RWPE2 (cell line): Measurements from ENCODE around the gene TBCB.
"Not testable (repeated sequence)": the region's sequence is repeated elsewhere in the genome, so short reads cannot be mapped to it uniquely, and the experiment has no call there.

Experiments
- ATAC-seq: fragments of 200-7000 bp; cut with Tn5 transposase; 3 replicates; pipeline ENCODE4 v1.9.1; 2021; ENCODE audit warnings: low read depth
- DNase-seq: peaks from one replicate; pipeline ENCODE4 v3.0.0-alpha.2; 2020; ENCODE audit warnings: low spot score
- H3K27ac ChIP-seq: fragments of 450-650 bp; 2 replicates; pipeline ENCODE4 v1.5.1; 2017; ENCODE audit warnings: mild to moderate bottlenecking; ENCODE audit not compliant: poor library complexity, severe bottlenecking
- H3K27me3 ChIP-seq: fragments of 250-450 bp; sonication (Bioruptor Pico); 2 replicates; pipeline ENCODE4 v1.5.1; 2021; ENCODE audit warnings: mild to moderate bottlenecking, moderate library complexity; ENCODE audit not compliant: insufficient read depth, poor library complexity, severe bottlenecking
- H3K36me3 ChIP-seq: fragments of 250-450 bp; sonication (Bioruptor Pico); 2 replicates; pipeline ENCODE4 v1.5.1; 2020; ENCODE audit warnings: low read depth, mild to moderate bottlenecking, moderate library complexity
- H3K4me1 ChIP-seq: fragments of 250-450 bp; sonication (Bioruptor Pico); 2 replicates; pipeline ENCODE4 v1.5.1; 2021; ENCODE audit warnings: mild to moderate bottlenecking, moderate library complexity; ENCODE audit not compliant: insufficient read depth, poor library complexity, severe bottlenecking
- H3K4me3 ChIP-seq: fragments of 250-450 bp; sonication (Bioruptor Pico); 2 replicates; pipeline ENCODE4 v1.5.1; 2021; ENCODE audit warnings: mild to moderate bottlenecking, moderate library complexity; ENCODE audit not compliant: severe bottlenecking
- H3K9me3 ChIP-seq: fragments of 250-450 bp; sonication (Bioruptor Pico); 2 replicates; pipeline ENCODE4 v1.5.1; 2021; ENCODE audit warnings: mild to moderate bottlenecking, moderate library complexity; ENCODE audit not compliant: severe bottlenecking
- CTCF ChIP-seq: fragments of 450-650 bp; IDR thresholded peaks from one replicate; pipeline ENCODE4 v1.5.1; 2017; ENCODE audit warnings: mild to moderate bottlenecking, moderate library complexity; ENCODE audit not compliant: poor library complexity, severe bottlenecking

The TBCB gene

DNA sequence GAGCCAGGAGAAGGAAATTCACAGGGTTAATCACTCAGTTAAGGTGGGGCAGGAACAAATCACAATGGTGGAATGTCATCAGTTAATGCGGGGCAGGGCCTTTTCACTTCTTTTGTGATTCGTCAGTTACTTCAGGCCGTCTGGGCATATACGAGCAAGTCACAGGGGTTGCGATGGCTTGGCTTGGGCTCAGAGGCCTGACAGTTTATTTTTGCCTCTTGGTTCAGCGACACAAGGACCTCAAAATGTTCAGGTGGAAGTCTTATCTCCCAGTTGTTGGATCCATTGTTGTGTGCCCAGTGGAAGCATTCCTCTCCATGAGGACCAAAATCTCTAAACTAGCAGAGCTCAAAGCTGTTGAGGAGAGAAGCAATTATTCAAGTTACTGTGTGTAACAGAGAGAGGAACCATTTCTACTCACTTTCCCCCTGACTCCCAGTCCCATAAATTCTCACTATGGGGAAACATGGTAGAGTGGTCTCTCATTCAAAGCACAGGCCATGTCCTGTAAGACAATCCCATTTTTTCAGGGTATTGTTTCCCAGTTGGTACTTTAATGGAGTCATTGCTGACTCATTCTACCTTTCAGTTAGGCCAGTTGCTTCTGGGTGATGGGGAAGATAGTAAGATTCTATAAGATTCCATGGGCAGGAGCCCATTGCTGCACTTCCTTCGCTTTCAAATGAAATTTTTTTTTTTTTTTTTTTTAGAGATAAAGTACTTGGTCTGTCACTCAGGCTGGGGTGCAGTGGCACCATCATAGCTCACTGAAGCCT, 45.7 kb downstream of the TBCB start:
- no peaks in the 10 kb centered on the region for H3K9me3 ChIP-seq
- no peaks in the 10 kb centered on the region for H3K27me3 ChIP-seq
- peaks cover 14% of the 10 kb centered on the region for H3K36me3 ChIP-seq
- H3K4me3 ChIP-seq: no peak overlapping the region
- ATAC-seq (no peak), DNase-seq (no peak)
- no peaks in the 10 kb centered on the region for H3K4me1 ChIP-seq
- peak overlapping the region; percentile 17 for H3K27ac ChIP-seq
- TF ChIP-seq CTCF: no peak

- H3K4me1 ChIP-seq: no peaks in the 10 kb centered on the region
- H3K27me3 ChIP-seq: no peaks in the 10 kb centered on the region
- peaks cover 19% of the 10 kb centered on the region for H3K36me3 ChIP-seq
- H3K4me3 ChIP-seq: no peak overlapping the region
- no peak for ATAC-seq
- no peaks in the 10 kb centered on the region for H3K9me3 ChIP-seq
- no peak overlapping the region for H3K27ac ChIP-seq
- no peak for TF ChIP-seq CTCF
- no peak for DNase-seq
These were observed 48.5 kb downstream of the TBCB start for GRCh38 chr19:36163813-36164212.

DNA sequence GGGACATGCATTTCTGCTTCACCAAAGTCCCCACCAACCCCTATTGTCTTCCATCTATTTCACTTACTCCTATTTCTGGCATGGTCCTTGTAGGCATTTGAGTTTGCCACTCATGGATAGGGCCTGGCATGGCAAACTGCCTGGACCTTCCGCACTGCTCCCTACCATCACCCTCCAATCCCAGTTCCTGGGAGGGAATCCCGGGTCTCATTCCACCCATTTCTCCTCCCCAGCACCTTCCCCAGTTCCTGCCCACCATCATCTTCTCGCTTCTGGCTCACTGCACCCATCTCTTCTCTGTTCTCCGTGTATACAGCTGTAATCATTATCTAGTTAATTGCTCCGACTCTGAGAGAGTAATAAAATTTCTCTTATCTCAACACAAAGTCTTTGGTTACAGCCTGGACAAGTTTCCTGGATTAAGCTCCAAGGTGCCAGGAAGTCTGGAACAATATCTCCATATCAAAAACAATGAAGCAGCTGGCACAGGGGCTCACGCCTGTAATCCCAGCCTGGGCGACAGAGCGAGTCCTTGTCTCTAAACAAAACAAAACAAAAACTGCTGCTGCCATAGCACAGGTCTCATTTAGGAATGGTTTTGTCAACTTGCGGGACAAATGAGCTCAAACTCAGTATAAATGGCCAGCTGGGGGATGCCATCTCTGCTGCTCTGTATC, 54.0 kb downstream of the TBCB start:
- no peak for DNase-seq

GRCh38 chr19:36172852-36173251, 57.6 kb downstream of the TBCB start:
- Histone ChIP-seq H3K27ac (no peak overlapping the region), H3K4me1 (no peaks in the 10 kb centered on the region), H3K9me3 (no peaks in the 10 kb centered on the region), H3K36me3 (no peaks in the 10 kb centered on the region), H3K27me3 (no peaks in the 10 kb centered on the region), H3K4me3 (no peak overlapping the region)
- no peak for DNase-seq
- TF ChIP-seq CTCF: no peak
- ATAC-seq: no peak

More for the DNA sequence above, 54.0 kb downstream of the TBCB start:
- Histone ChIP-seq H3K4me3 (no peak overlapping the region), H3K36me3 (peaks cover 5% of the 10 kb centered on the region; the same call in 1 of the 2 replicates), H3K27me3 (no peaks in the 10 kb centered on the region), H3K9me3 (no peaks in the 10 kb centered on the region), H3K27ac (no peak overlapping the region), H3K4me1 (no peaks in the 10 kb centered on the region)
- ATAC-seq: no peak
- TF ChIP-seq CTCF: no peak

GRCh38 chr19:36173846-36174245, 58.6 kb downstream of the TBCB start:
- ATAC-seq, H3K4me1 ChIP-seq, H3K27ac ChIP-seq, DNase-seq, H3K9me3 ChIP-seq, H3K36me3 ChIP-seq, H3K4me3 ChIP-seq, H3K27me3 ChIP-seq: not testable (repeated sequence)
